OCI-LY7 (cell line): ENCODE results near the gene SCN4B. TPM values are rescaled to one million over a fixed set of nuclear protein-coding genes. Genes with fewer than 3 reads are reported as not detected.

Source experiments
- BruUV-seq: library from RNA; stranded (reverse); fragments of 400-500 nt; replicated peaks from 2 replicates; lab custom pipeline; 2021; lab: Mats Ljungman, UMichigan
- CTCF ChIA-PET: fragments of 300-600 bp; sonication (Branson Sonifier 250); formaldehyde crosslinking; loops from one replicate; lab custom pipeline; 2022; ENCODE audit warnings: antibody characterized with exemption; ENCODE audit not compliant: unreplicated experiment; lab: Charles Lee
- POLR2A ChIA-PET: fragments of 300-600 bp; sonication (Branson Sonifier 250); formaldehyde crosslinking; loops from one replicate; lab custom pipeline; 2022; ENCODE audit warnings: antibody characterized with exemption; lab: Charles Lee
- DNase-seq: peaks from one replicate; pipeline ENCODE4 v3.0.0-alpha.2; 2015; ENCODE audit warnings: low spot score
- H2AFZ ChIP-seq: fragments of 200-600 bp; sonication (generic), shearing (Covaris generic); 2 replicates; pipeline ENCODE4 v1.6.1; 2014; ENCODE audit warnings: mild to moderate bottlenecking, antibody characterized with exemption, low read length, moderate library complexity
- H3K27ac ChIP-seq: fragments of 200-600 bp; sonication (generic); 2 replicates; pipeline ENCODE4 v1.5.1; 2014; ENCODE audit warnings: mixed run types, low read depth, mild to moderate bottlenecking, moderate library complexity, low read length, inconsistent platforms; ENCODE audit not compliant: poor library complexity, severe bottlenecking
- H3K36me3 ChIP-seq: fragments of 200-600 bp; sonication (generic); 2 replicates; pipeline ENCODE4 v1.6.1; 2014; ENCODE audit warnings: mild to moderate bottlenecking, antibody characterized with exemption, low read length, moderate library complexity, mixed read lengths; ENCODE audit not compliant: insufficient read depth
- H3K4me1 ChIP-seq: fragments of 200-600 bp; sonication (generic); 2 replicates; pipeline ENCODE4 v1.5.1; 2014; ENCODE audit warnings: mild to moderate bottlenecking, low read length; ENCODE audit not compliant: insufficient read depth, poor library complexity, severe bottlenecking
- H3K4me2 ChIP-seq: fragments of 200-600 bp; sonication (generic); 2 replicates; pipeline ENCODE4 v1.6.1; 2014; ENCODE audit warnings: mild to moderate bottlenecking, low read length
- H3K4me3 ChIP-seq: fragments of 200-600 bp; sonication (generic); 2 replicates; pipeline ENCODE4 v1.5.1; 2014; ENCODE audit warnings: mild to moderate bottlenecking, low read depth, low read length; ENCODE audit not compliant: poor library complexity, severe bottlenecking
- H3K79me2 ChIP-seq: fragments of 200-600 bp; sonication (generic); 2 replicates; pipeline ENCODE4 v1.6.1; 2016; ENCODE audit warnings: low read depth, mild to moderate bottlenecking, low read length, moderate library complexity, mixed read lengths; ENCODE audit not compliant: insufficient read depth
- H3K9me2 ChIP-seq: fragments of 200-600 bp; sonication (generic); 2 replicates; pipeline ENCODE4 v1.6.1; 2016; ENCODE audit warnings: mild to moderate bottlenecking, low read length, mixed read lengths; ENCODE audit not compliant: insufficient read depth
- H3K9me3 ChIP-seq: fragments of 200-600 bp; sonication (generic); 2 replicates; pipeline ENCODE4 v1.6.1; 2014; ENCODE audit warnings: mild to moderate bottlenecking, mixed run types, low read length, mixed read lengths
- H4K20me1 ChIP-seq: fragments of 200-600 bp; sonication (generic); 2 replicates; pipeline ENCODE4 v1.6.1; 2014; ENCODE audit warnings: mild to moderate bottlenecking, antibody characterized with exemption, low read length, moderate library complexity, mixed read lengths; ENCODE audit not compliant: insufficient read depth
- EZH2phosphoT487 ChIP-seq: fragments of 200-600 bp; sonication (generic); IDR thresholded peaks from 2 replicates; pipeline ENCODE4 v1.6.1; 2018; ENCODE audit warnings: low read depth, borderline replicate concordance, mild to moderate bottlenecking, mixed run types, antibody characterized with exemption, low read length, moderate library complexity, mixed read lengths
- intact Hi-C: fragments of 100-400 bp; cut with micrococcal nuclease; formaldehyde crosslinking; loops from one replicate; pipeline ENCODE4 v1.10.0; 2022; ENCODE audit not compliant: unreplicated experiment
- total RNA-seq, 2 experiments: library from RNA; depleted of rRNA in 1 of 2; stranded (reverse); fragments of >200 nt in 1 of 2; shearing (Covaris generic) in 1 of 2; gene quantifications; 2 replicates each; pipeline ENCODE4 v1.2.3, GENCODE V29; 2014 to 2022
- TF ChIP-seq, protein P1 (sequence below): fragments of 200-600 bp; sonication (generic); conservative IDR thresholded peaks from 2 replicates; pipeline ENCODE4 v1.5.1; 2014; ENCODE audit warnings: mild to moderate bottlenecking, antibody characterized with exemption, low read length, moderate library complexity, mixed read lengths

SCN4B gene
- total RNA-seq, 2 experiments from 2014 or later: not detected

- no peaks in the 10 kb centered on the region for H3K79me2 ChIP-seq
- no peaks in the 10 kb centered on the region for H3K36me3 ChIP-seq
- CTCF ChIA-PET: no interaction called here
- no peaks in the 10 kb centered on the region for H3K9me2 ChIP-seq
- no peaks in the 10 kb centered on the region for H3K4me1 ChIP-seq
- no peaks in the 10 kb centered on the region for H4K20me1 ChIP-seq
- no TSS peak for BruUV-seq
- no peak overlapping the region for H2AFZ ChIP-seq
- no peak overlapping the region for H3K4me3 ChIP-seq
- H3K27ac ChIP-seq: no peak overlapping the region
- TF ChIP-seq, protein P1, sequence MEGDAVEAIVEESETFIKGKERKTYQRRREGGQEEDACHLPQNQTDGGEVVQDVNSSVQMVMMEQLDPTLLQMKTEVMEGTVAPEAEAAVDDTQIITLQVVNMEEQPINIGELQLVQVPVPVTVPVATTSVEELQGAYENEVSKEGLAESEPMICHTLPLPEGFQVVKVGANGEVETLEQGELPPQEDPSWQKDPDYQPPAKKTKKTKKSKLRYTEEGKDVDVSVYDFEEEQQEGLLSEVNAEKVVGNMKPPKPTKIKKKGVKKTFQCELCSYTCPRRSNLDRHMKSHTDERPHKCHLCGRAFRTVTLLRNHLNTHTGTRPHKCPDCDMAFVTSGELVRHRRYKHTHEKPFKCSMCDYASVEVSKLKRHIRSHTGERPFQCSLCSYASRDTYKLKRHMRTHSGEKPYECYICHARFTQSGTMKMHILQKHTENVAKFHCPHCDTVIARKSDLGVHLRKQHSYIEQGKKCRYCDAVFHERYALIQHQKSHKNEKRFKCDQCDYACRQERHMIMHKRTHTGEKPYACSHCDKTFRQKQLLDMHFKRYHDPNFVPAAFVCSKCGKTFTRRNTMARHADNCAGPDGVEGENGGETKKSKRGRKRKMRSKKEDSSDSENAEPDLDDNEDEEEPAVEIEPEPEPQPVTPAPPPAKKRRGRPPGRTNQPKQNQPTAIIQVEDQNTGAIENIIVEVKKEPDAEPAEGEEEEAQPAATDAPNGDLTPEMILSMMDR: no peak
- TF ChIP-seq EZH2phosphoT487: no peak
- intact Hi-C loops: no loop called here
- no peaks in the 10 kb centered on the region for H3K9me3 ChIP-seq
- H3K4me2 ChIP-seq: no peak overlapping the region
- DNase-seq: no peak
- POLR2A ChIA-PET: no interaction called here
Observed at GRCh38 chr11:118168316-118168715, 15.7 kb upstream of the SCN4B start.

DNA sequence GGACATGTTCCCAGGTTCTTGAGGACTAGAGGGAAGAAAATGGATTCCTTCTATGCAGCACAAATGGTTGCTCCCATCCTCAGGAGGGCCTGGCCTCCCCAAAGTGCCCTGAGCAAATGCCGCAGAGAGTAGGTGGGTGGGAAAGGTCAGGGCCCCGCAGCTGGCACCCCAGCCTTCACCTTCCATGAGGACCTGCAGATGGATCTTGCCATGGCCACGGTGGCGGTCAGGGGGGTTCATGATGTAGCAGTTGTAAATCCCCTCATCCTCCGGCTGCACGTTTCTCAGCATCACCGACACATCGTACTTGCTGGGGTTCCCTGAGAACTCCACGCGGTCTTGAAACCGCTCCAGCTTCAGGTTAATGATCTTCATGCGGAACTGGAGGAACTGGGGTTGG is 15.3 kb upstream of the SCN4B start:
- no TSS peak for BruUV-seq
- H3K36me3 ChIP-seq: no peaks in the 10 kb centered on the region
- TF ChIP-seq EZH2phosphoT487: no peak
- TF ChIP-seq, protein P1: no peak
- no peak overlapping the region for H3K27ac ChIP-seq
- no peak for DNase-seq
- intact Hi-C loops: no loop called here
- H4K20me1 ChIP-seq: no peaks in the 10 kb centered on the region
- no peaks in the 10 kb centered on the region for H3K9me2 ChIP-seq
- POLR2A ChIA-PET: interaction anchor here (0.6 to 0.9 kb wide), 3 partner anchors 12 to 110 kb away, joined by 3 read pairs; no protein-coding TSS in a partner anchor
- CTCF ChIA-PET: no interaction called here
- H3K79me2 ChIP-seq: no peaks in the 10 kb centered on the region
- H3K4me3 ChIP-seq: no peak overlapping the region
- H3K4me2 ChIP-seq: no peak overlapping the region
- no peak overlapping the region for H2AFZ ChIP-seq
- no peaks in the 10 kb centered on the region for H3K9me3 ChIP-seq
- no peaks in the 10 kb centered on the region for H3K4me1 ChIP-seq

DNA sequence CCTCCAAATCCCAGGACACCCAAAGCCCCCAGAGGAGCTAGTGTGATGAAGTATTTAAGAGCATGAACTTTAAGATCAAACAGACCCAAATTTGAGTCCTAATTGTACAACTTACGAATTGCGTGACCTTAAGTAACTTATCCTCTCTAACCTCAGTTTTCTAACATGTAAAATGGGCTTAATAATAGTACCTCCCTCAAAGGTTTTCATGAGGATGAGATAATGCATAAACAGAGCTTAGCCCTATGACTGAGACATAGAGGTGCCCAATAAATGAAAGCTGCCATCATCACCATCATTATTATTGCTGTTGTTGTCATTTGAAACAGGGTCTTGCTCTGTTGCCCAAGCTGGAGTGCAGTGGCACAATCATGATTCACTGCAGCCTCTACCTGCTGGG is 14.6 kb upstream of the SCN4B start:
- H2AFZ ChIP-seq: no peak overlapping the region
- TF ChIP-seq, protein P1: no peak
- TF ChIP-seq EZH2phosphoT487: no peak
- CTCF ChIA-PET: no interaction called here
- H3K4me2 ChIP-seq: no peak overlapping the region
- no peaks in the 10 kb centered on the region for H3K36me3 ChIP-seq
- no peak overlapping the region for H3K4me3 ChIP-seq
- POLR2A ChIA-PET: interaction anchor here (0.6 to 0.9 kb wide), 3 partner anchors 13 to 110 kb away, joined by 3 read pairs; no protein-coding TSS in a partner anchor
- H4K20me1 ChIP-seq: no peaks in the 10 kb centered on the region
- H3K9me3 ChIP-seq: no peaks in the 10 kb centered on the region
- no peaks in the 10 kb centered on the region for H3K79me2 ChIP-seq
- no peaks in the 10 kb centered on the region for H3K4me1 ChIP-seq
- DNase-seq: no peak
- no peaks in the 10 kb centered on the region for H3K9me2 ChIP-seq
- H3K27ac ChIP-seq: no peak overlapping the region
- no TSS peak for BruUV-seq
- intact Hi-C loops: no loop called here
